Endometrium (tissue), 2 donors: ENCODE data around the gene RTN4RL1.

ENCODE experiments used
- FAIRE-seq: peaks from 2 replicates; lab custom pipeline; 2012; peaks lifted over from hg19 to GRCh38; lab: Jason Lieb, UNC
- donor health status: control.
- donor health status: control.

Gene RTN4RL1, protein sequence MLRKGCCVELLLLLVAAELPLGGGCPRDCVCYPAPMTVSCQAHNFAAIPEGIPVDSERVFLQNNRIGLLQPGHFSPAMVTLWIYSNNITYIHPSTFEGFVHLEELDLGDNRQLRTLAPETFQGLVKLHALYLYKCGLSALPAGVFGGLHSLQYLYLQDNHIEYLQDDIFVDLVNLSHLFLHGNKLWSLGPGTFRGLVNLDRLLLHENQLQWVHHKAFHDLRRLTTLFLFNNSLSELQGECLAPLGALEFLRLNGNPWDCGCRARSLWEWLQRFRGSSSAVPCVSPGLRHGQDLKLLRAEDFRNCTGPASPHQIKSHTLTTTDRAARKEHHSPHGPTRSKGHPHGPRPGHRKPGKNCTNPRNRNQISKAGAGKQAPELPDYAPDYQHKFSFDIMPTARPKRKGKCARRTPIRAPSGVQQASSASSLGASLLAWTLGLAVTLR

DNA sequence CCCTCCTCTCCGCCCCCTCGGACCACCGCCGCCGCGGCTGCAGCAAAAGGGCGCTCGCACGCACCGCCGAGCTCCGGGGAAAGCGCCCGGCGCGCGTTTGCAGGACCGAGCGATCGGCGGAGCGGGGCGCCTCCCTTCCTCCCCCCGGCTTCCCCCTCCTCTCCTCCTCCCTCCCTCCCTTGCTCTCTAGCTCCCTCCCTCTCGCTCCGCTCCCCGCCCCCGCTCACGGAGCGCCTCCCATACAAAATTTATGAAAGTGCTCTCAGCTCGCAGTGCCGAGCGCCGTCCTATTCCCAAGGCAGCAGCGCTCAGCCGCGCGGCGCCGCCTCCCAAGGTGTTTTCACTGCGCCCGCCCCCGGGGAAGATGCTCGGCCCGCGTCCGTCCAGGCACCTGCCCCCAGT lies at the start of gene RTN4RL1:
Gene RTN4RL1, minus strand, starts transcription at position 115 of the 402 bp plus-strand sequence. CDS start 469 bp downstream, outside the sequence.
- no peak for FAIRE-seq

DNA sequence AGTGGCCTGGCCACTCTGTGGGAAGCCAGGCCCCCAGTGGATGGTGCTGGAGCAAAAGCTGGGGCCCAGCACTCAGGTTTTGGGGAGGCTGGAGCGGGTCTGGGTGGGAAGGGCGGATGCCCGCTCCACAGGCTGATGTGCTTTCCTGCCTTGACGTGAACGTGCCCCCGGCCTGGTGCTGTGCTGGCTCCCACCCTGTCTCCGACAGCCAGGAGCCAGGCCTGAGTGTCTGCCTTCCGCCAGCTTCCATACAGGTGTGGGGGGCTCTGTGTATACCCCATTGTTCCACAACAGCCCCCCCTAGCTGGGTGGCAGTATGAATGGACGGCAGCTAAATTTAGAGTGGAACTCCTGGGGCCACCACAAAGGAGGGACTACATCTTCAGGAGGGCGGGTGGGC lies 49.8 kb upstream of the RTN4RL1 start:
- no peak for FAIRE-seq

DNA sequence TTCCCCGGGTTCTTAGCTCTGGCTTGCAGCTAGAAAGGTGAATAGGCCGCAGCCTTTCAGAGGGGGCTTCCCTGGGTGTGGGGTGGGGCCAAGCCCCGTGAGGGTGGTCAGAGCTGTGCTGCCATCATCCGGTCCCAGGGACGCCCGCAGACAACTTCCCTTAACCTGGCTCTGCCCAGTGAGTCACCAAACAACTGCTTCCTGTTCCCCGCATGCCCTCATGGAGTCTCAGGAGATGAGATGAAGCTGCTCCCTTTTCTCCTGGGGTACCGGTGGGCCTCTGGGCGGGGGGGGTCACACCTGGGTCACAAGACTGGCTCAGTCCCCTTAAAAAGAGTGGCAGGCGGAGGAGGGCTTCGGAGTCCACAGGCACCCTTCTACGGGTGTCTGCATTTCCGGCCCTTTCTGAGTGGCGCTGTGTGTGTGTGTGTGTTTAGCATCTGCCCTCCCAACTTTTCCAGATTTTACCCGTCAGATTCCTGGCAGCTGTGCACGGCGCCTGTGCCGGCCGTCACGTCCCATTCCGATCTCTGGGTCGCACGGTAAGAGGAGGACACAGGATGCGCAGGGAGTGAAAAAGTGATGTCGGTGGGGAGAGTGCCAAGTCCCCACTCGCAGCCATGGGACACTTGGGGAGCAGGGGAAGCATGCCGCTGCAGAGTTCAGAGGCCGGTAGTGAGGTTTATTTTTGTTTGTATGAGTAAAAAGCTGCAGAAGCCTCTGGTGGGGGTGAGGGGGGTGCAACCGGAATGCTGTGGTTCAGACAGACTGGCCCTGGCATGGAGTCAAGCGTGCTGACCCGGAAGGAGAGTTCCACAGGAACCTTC lies 46.5 kb upstream of the RTN4RL1 start:
- no peak for FAIRE-seq

DNA sequence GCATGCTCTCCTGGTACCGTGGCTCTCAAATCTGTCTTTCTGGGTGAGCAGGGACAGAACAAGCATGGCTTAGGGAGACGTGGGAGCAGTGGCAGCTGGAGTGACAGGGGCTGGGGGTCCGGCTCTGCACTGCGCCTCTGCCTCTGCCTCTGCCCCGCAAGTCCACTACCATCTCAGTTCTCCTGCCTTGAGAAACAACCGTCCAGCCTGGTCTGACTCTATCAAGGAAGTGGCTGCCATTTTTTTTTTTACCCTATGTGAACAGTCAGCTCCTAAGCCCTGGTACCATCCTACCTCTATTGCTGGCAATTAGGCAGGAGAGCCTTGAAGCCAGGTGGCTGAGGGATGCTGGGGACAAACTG lies 45.9 kb upstream of the RTN4RL1 start:
- no peak for FAIRE-seq

DNA sequence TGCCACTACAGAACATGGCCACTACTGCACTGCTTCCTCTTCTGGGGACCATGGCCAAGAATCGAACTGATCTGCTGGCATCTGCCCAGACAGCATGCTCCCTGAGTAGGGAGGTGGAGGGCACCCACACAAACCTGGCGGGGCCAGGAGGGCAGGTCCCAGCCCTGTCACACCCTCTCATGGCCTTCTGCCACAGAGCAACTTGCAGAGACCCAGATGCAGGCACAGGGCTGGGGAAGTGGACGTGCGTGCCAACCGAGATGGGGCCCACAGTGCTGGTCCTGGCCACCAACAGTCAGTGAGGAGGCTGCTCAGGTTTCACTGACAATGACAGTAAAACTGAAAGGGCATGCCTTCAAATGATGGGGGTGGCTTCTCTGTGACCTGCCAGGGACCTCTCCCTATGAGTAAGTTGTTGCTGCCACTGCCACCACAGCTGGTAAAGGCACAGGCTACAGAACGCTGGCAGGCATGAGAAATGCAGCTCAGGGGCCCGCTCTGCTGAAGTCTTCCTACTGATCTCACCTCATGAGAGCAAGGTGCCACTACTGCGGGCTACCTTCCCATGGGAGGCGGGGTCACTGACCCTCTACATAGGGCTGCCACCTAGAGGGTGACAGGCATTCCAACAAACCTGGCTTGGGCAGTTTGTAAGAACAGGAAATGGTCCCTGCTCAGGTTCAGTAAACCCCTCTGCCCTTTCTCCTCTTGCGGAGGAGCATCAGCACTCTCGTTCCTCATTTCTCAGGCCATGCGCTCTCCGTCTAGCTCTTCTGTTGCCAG lies 45.3 kb upstream of the RTN4RL1 start:
- no peak for FAIRE-seq

DNA sequence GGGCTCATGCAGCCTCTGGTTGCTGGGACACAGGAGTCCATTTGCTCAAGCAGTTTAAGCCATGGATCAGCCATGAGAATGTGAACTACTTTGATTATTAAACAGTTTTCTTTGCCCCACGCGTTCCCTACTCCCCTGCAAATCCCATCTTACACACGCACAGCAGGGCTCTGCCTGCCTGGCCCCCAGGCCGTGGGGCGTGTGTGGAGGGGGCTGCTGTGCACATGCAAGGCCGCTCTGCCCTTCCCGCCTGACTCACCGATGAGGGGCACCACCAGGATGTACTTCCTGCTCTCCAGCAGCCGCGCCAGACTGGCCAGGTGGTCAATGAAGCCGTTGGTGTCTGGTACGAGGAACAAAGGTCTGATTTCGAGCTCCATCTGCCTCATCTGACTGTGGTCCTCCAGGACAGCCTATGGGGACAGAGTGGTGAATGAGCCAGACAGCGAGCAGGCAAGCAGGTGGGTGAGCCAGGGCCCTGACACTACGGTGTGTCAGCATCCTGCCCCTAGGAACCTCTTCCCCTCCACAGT lies 43.5 kb upstream of the RTN4RL1 start:
- no peak for FAIRE-seq

DNA sequence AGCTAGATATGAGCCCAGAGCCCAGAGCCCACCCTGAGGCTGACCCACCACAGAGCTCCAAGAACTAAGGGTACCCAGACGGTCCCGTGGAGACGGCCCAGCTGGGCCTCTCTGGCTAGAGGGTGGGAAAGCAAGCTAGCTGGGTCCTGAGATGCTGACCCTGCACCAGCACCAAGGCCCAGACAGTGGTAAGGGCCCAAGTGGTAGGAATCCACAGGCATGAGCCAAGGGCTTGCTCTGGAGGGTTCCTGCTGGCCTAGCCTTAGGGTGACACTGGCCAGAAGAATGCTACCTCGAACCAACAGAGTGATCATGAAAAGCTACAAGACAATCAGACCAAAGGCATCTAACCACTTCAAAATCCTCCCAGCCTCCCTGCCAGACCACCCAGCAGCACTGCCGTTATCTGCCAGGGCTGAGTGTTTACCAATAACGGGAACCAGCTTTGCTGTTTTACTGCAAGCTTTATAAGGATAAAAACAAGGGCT lies 42.9 kb upstream of the RTN4RL1 start:
- no peak for FAIRE-seq

DNA sequence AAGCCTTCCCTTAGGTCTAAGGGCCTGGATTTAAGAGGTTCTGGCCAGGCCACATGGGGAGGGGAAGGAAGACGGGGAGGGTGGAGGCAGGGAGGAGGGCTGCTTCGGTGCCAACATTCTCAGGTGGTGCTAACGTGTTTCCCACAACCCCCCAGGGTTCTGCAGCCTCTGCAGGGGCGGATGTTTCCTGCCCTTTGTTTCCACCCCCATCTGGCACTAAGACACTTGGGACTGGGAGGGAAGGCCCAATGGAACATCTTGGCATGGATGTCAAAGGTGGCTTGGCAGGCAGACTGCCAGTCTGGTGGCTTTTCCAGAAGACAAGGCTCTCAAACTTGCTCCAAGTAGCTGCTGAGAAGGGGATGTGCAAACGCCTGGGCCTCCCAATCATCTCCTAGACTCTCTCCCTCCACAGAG lies 42.5 kb upstream of the RTN4RL1 start:
- FAIRE-seq = no peak

DNA sequence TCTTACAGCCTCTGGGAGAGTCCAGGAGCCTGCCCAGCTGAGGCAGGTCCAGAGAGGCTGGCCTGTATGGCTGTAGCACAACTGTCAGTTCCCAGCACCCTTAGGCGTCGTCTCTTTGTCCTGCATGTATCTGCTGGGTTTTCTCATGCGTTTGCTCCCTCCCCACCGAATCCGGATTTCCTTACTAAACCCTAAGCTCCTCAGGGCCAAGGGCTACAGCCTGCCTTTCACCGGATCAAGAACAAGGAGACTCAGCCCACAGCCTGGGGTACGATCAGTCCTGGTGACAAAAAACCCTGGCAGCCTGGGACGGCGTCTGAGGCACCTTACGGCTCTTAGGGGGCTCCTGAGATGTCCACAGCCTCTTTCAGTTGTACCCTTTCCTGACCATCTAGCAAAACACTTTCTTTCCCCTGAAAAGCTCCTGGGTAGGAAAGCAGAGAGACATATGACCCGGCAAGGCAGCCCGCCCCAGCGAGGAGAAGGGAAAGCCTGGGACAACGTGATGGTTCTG lies 42.0 kb upstream of the RTN4RL1 start:
- FAIRE-seq = no peak

DNA sequence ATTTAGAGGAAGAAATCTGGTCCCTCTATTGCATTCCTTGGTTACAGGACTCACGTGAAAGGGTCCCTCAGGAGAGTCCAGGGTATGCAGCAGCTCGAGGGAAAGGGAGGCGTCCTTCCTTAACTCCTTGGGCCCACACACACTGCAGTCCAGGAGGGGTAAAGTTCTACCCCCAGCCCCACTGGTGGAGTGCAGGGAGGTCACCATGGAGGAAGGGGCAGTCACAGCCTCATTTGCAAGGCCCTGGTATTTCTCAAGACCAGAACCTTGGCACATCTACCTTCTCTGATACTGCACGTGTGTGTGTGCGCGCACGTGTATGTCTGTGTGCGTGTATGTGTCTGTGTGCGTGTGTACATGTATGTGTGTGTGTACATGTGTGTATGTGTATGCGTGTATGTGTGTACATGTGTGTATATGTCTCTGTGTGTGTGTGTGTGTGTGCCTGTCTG lies 40.8 kb upstream of the RTN4RL1 start:
- no peak for FAIRE-seq

DNA sequence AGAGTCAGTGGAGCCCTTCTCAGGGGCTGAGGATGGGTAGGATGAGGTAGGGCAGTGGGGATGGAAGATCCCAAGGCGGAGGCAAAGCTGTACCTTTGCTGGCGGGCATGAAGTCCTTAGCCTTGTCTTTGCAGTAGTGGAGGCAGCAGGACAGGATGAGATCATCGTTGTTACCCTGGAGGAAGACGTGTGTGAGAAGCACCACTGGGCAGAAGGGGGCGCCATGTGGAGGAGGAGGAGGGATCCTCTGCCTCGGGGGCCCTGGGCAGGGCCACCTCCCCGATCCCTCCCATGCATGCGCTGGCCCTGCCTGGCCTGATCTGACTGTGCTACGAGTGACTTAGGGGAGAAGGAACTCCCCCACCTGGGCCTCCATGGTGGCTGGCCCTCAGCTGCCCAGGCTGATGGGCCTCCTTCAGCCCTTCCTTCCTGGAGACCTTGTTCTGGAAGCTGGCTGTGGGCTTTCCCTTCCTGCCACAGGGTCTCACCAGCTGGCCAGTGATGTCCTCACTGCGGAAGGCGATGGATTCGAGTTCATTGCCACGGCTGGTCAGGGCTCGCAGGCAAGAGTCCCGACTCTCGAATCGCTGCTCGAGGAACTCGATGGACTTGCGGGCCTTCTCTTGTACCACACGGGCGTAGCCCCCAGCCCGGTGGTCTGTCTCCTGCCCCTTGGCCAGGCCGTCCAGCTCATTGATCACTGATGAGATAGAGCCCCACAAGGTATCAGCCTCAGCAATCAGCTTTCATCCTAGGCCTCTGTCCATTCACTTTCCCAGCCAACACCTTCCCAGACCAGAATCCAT lies 40.0 kb upstream of the RTN4RL1 start:
- FAIRE-seq = no peak

DNA sequence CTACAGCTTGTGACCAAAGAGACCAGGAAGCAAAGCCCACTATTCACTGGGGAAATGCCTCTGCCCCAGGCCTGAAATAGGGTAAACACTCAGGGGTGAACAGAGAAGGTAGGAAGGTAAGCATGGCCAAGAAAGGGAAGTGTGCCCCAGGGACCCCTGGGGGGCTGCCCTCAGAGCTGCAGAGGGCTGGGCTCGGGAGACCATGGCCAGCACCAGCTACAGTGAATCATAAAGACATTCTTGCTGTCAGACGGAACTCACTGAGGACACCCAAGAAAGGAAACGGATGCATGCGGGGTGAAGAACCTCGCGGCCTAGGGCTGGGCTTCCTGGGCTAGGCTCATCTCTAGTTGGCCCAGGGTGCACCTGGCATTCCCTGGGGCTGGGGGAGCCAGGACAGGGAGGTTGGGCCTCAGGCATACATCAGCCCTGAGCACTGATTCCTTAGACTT lies 39.4 kb upstream of the RTN4RL1 start:
- FAIRE-seq = no peak

DNA sequence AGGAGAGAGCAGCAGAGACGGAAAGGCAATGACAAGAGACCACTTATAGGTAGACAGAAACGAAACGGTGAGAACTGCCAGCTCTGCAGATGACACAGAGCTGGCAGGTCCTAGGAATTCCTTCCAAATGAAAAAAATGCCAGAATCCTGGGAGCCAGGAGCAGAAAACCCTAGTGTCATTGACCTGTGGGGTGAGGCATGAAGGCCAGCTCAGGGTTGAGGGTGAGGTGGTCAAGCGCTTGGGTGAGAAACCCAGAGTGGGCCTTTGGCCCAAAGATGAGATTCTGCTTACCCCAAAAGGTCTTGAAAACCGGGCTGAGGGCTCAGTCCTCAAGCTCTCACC lies 39.0 kb upstream of the RTN4RL1 start:
- no peak for FAIRE-seq

DNA sequence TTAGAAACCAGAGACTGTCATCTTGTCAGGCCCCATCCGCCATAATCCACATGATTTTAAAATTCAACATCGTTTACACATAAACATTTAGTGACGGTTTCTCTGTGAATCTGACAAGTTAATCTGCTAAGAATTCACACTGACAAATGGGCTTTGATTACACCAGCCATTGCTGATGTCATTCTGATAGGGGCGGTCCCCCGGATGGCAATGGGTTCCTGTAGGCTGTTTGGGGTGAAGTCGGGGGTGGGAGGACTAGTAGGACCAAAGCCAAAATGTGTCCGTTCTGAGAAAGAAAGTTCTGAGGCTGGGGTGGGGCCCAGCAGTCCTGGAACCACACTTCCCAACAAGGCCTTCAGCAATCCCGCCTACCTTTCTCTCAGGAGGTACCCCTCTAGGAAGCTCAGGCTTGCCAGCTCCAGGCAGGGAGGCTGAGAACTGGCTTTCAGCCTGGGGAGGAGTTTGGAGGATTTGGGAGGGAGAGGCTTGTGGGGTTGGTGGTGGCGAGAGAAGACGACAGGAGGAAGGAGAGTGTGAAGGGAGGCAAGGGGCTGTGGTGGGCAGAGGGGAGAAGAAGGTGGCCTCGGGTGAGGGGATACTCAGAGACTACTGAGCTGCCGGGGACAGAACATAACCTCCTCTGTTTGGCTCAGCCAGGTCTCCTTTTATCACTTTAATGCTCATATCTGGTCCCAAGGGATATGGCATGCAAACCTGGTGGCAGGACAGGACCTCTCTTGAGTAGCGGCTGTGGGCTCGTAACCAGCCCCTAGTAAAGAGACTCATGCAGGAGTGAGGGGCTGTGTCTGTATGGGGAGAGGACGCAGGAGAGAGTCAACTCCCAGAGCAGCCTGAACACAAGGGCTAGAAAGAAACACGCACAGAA lies 38.4 kb upstream of the RTN4RL1 start:
- FAIRE-seq = no peak

DNA sequence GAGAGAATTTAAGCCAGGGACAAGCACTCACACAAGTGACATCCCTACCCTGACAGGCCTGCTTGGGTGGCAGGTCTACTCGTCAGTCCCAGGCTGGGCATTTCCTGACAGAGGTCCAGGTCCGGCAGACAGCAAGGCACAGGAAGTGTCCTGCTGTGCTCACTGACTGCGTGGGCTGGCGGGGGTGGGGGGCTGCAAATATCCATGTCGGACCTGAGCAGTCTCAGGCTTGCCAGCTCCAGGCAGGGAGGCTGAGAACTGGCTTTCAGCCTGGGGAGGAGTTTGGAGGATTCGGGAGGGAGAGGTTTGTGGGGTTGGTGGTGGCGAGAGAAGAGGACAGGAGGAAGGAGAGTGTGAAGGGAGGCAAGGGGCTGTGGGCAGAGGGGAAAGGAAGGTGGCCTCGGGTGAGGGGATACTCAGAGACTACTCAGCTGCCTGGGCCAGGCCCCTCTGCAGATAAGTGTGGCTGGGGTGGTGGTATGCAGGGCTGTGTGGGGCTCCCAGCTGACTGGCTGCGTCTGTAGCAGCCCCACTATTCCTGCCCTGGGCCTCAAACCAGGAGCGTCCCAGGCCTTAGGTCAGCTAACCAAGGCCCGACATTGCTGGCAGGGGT lies 37.5 kb upstream of the RTN4RL1 start:
- no peak for FAIRE-seq

DNA sequence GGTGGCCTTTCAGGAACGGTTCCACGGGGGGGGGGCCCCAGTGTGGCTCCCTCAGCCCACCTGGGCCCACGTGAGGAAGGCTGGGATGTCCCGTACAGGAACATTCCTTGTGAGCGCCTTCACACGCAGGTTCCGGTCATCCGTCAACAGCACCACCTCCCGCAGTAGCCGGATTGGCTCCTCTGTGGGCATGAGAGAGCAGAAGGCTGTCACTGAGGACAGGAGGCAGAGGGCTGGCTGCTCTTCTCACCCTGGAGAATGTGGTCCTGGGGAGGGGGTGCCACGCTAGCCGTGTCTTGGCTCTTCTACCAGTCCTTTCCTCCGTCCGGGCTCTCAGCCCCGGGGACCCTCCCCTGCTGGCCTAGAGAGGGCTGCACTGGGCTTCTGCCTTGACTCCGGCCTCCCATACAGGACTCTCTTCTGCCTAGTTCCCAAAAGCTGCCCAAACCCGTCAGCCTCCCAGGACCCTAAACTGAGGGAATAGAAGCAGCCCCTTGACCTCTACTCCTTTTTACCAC lies 36.4 kb upstream of the RTN4RL1 start:
- FAIRE-seq = no peak

DNA sequence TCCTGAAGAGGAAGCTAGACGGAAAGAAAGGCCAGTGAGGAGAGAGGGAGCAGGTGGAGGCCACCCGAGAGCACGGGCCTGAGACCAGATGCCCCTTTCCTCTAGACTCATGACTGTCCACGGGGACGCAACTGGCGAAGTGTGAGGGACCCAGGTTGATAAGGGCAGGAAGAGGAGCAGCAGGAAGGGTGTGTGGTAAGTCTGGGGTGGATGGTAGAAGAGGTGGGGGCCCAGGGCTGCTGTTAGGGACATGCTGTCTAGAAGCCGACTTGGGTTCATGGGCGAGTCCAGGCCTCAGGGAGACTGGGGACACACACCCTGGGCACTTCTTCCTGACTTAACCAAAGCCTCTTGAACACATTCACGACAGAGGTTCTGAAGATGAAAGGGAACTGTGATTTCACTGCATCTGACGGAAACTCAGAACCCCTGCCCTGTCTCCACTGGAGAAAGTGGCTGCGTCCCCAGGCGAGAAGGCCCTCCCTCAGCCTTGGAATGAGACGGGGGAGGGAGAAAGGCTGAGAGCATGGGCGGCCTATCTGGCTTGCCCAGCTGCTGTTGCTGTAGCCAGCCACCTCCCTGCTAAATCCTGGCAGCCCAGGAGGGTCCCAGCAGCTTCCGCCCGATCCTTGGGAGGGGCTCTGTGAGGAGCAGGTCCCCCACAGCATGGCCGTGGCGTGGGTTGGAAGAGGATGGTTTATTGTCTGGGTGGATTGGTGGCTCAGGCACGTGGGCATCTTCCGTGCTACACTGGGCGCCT lies 35.7 kb upstream of the RTN4RL1 start:
- no peak for FAIRE-seq

DNA sequence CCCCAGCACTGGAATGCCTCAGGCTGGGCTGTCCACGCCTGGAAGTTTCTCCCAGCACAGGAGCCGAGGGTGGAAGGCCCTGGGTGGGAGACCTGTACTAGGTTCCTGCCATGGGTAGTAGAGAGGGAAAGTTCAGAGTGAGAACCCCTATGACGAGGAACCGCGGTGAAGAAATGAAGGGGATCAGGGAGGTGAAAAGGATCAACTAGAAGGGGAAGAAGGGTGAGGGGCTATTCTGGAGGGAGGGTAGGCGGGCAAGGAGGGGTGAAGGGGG lies 35.2 kb upstream of the RTN4RL1 start:
- FAIRE-seq = no peak
